Esophagus mucosa (tissue), 1 donor: ENCODE results near the gene KIF16B. TPM values are rescaled to one million over a fixed set of nuclear protein-coding genes. Genes with fewer than 3 reads are reported as not detected.
"Not testable (repeated sequence)": the region's sequence is repeated elsewhere in the genome, so short reads cannot be mapped to it uniquely, and the experiment has no call there.

Experiments
- ATAC-seq: fragments of 200-7000 bp; cut with Tn5 transposase; one replicate; pipeline ENCODE4 v1.9.1; 2020
- total RNA-seq: library from RNA; stranded (reverse); gene quantifications from one replicate; pipeline ENCODE4 v1.2.4, GENCODE V29; 2023
- donor health status: DM: yes; HTN: yes; CAD: no.

KIF16B gene
- total RNA-seq, 1 donor from 2014 or later = 12.7 TPM

- no peak for ATAC-seq
These were observed 288.7 kb downstream of the KIF16B start for GRCh38 chr20:16284385-16285100.

GRCh38 chr20:16283978-16284377 is 289.3 kb downstream of the KIF16B start:
- ATAC-seq = no peak

GRCh38 chr20:16283307-16283706 is 289.9 kb downstream of the KIF16B start:
- no peak for ATAC-seq

GRCh38 chr20:16280219-16280618 is 293.0 kb downstream of the KIF16B start:
- no peak for ATAC-seq

GRCh38 chr20:16279320-16279719 is 293.9 kb downstream of the KIF16B start:
- ATAC-seq = no peak

GRCh38 chr20:16273812-16274555 is 299.3 kb downstream of the KIF16B start:
- no peak for ATAC-seq

- no peak for ATAC-seq
These were observed 300.4 kb downstream of the KIF16B start for GRCh38 chr20:16272780-16273360.

GRCh38 chr20:16271450-16271849 is 301.8 kb downstream of the KIF16B start:
- no peak for ATAC-seq

- no peak for ATAC-seq
These were observed 302.3 kb downstream of the KIF16B start for GRCh38 chr20:16270989-16271388.

- ATAC-seq = no peak
These were observed 302.8 kb downstream of the KIF16B start for GRCh38 chr20:16270314-16270931.

GRCh38 chr20:16267526-16267925 is 305.7 kb downstream of the KIF16B start:
- no peak for ATAC-seq

GRCh38 chr20:16265334-16265733 is 307.9 kb downstream of the KIF16B start:
- no peak for ATAC-seq

- no peak for ATAC-seq
These were observed 309.7 kb downstream of the KIF16B start for GRCh38 chr20:16263582-16263981.

GRCh38 chr20:16262594-16262993 is 310.7 kb downstream of the KIF16B start:
- ATAC-seq = no peak

- ATAC-seq = no peak
These were observed 311.4 kb downstream of the KIF16B start for GRCh38 chr20:16261733-16262273.

- ATAC-seq = no peak
These were observed 312.3 kb downstream of the KIF16B start for GRCh38 chr20:16260911-16261310.

- ATAC-seq = not testable (repeated sequence)
These were observed 313.1 kb downstream of the KIF16B start for GRCh38 chr20:16260133-16260532.

- ATAC-seq = no peak
These were observed 314.5 kb downstream of the KIF16B start for GRCh38 chr20:16258766-16259165.

GRCh38 chr20:16257813-16258430 is 315.3 kb downstream of the KIF16B start:
- no peak for ATAC-seq

- no peak for ATAC-seq
These were observed 316.2 kb downstream of the KIF16B start for GRCh38 chr20:16257021-16257420.

GRCh38 chr20:16246870-16247269 is 326.4 kb downstream of the KIF16B start:
- no peak for ATAC-seq

- ATAC-seq = no peak
These were observed 327.0 kb downstream of the KIF16B start for GRCh38 chr20:16246291-16246690.

GRCh38 chr20:16245879-16246278 is 327.4 kb downstream of the KIF16B start:
- ATAC-seq = no peak
